ENCODE results near the gene GAS2L1. TPM values are rescaled to one million over a fixed set of nuclear protein-coding genes. Genes with fewer than 3 reads are reported as not detected.
A peak's percentile ranks its signal among the peaks of the same experiment; 100 is the strongest.
"Not testable (repeated sequence)": the region's sequence is repeated elsewhere in the genome, so short reads cannot be mapped to it uniquely, and the experiment has no call there.

Gene GAS2L1
- total RNA-seq, 1 donor from 2014 or later: 21.6 TPM

GRCh38 chr22:29342577-29343312, 36.3 kb downstream of the GAS2L1 start:
- no peak overlapping the region for H3K4me3 Mint-ChIP-seq (ENCODE audit: unreplicated experiment)

GRCh38 chr22:29343313-29343805, 36.9 kb downstream of the GAS2L1 start:
- TF ChIP-seq CTCF (IDR thresholded peaks at IDR 0.05): no peak

More at GRCh38 chr22:29342577-29343312, 36.3 kb downstream of the GAS2L1 start:
- Mint-ChIP-seq H3K4me1 (ENCODE audit: unreplicated experiment) (peaks cover 10% of the 10 kb centered on the region), H3K9me3 (ENCODE audit: unreplicated experiment) (no peaks in the 10 kb centered on the region), H3K27ac (ENCODE audit: unreplicated experiment) (no peak overlapping the region), H3K27me3 (ENCODE audit: unreplicated experiment) (no peaks in the 10 kb centered on the region), H3K36me3 (ENCODE audit: unreplicated experiment) (peaks cover 34% of the 10 kb centered on the region)
- DNase-seq (ENCODE audit: extremely low spot score, unreplicated experiment): no peak
- no peak for TF ChIP-seq CTCF (IDR thresholded peaks at IDR 0.05)

GRCh38 chr22:29344137-29344536, 37.7 kb downstream of the GAS2L1 start:
- no peak overlapping the region for H3K4me3 Mint-ChIP-seq (ENCODE audit: unreplicated experiment)
- peak overlapping the region; percentile 9 for H3K27ac Mint-ChIP-seq (ENCODE audit: unreplicated experiment)
- H3K27me3 Mint-ChIP-seq (ENCODE audit: unreplicated experiment): no peaks in the 10 kb centered on the region
- H3K9me3 Mint-ChIP-seq (ENCODE audit: unreplicated experiment): no peaks in the 10 kb centered on the region
- no peak for DNase-seq (ENCODE audit: extremely low spot score, unreplicated experiment)
- peaks cover 10% of the 10 kb centered on the region for H3K4me1 Mint-ChIP-seq (ENCODE audit: unreplicated experiment)
- H3K36me3 Mint-ChIP-seq (ENCODE audit: unreplicated experiment): peaks cover 25% of the 10 kb centered on the region
- TF ChIP-seq CTCF (IDR thresholded peaks at IDR 0.05): no peak

More at GRCh38 chr22:29343313-29343805, 36.9 kb downstream of the GAS2L1 start:
- peaks cover 29% of the 10 kb centered on the region for H3K36me3 Mint-ChIP-seq (ENCODE audit: unreplicated experiment)
- H3K4me1 Mint-ChIP-seq (ENCODE audit: unreplicated experiment): peaks cover 10% of the 10 kb centered on the region
- no peak overlapping the region for H3K27ac Mint-ChIP-seq (ENCODE audit: unreplicated experiment)
- no peaks in the 10 kb centered on the region for H3K27me3 Mint-ChIP-seq (ENCODE audit: unreplicated experiment)
- H3K9me3 Mint-ChIP-seq (ENCODE audit: unreplicated experiment): no peaks in the 10 kb centered on the region
- DNase-seq (ENCODE audit: extremely low spot score, unreplicated experiment): no peak
- no peak overlapping the region for H3K4me3 Mint-ChIP-seq (ENCODE audit: unreplicated experiment)

- H3K4me3 Mint-ChIP-seq (ENCODE audit: unreplicated experiment); H3K27me3 Mint-ChIP-seq (ENCODE audit: unreplicated experiment); H3K27ac Mint-ChIP-seq (ENCODE audit: unreplicated experiment); H3K9me3 Mint-ChIP-seq (ENCODE audit: unreplicated experiment); H3K4me1 Mint-ChIP-seq (ENCODE audit: unreplicated experiment); DNase-seq (ENCODE audit: extremely low spot score, unreplicated experiment): not testable (repeated sequence)
- H3K36me3 Mint-ChIP-seq (ENCODE audit: unreplicated experiment): peaks cover 23% of the 10 kb centered on the region
Measured at GRCh38 chr22:29344889-29345288, 38.4 kb downstream of the GAS2L1 start.

GRCh38 chr22:29345932-29346331, 39.5 kb downstream of the GAS2L1 start:
- Mint-ChIP-seq H3K27ac (ENCODE audit: unreplicated experiment) (no peak overlapping the region), H3K27me3 (ENCODE audit: unreplicated experiment) (no peaks in the 10 kb centered on the region), H3K36me3 (ENCODE audit: unreplicated experiment) (peaks cover 24% of the 10 kb centered on the region), H3K4me1 (ENCODE audit: unreplicated experiment) (peaks cover 10% of the 10 kb centered on the region), H3K9me3 (ENCODE audit: unreplicated experiment) (no peaks in the 10 kb centered on the region), H3K4me3 (ENCODE audit: unreplicated experiment) (no peak overlapping the region)
- TF ChIP-seq CTCF (IDR thresholded peaks at IDR 0.05): no peak
- DNase-seq (ENCODE audit: extremely low spot score, unreplicated experiment): no peak
